ENCODE measurements around the gene CFL1. TPM values are rescaled to one million over a fixed set of nuclear protein-coding genes. Genes with fewer than 3 reads are reported as not detected.
A peak's percentile ranks its signal among the peaks of the same experiment; 100 is the strongest.

The CFL1 gene
- total RNA-seq, 1 donor from 2014 or later, result 1,155 TPM

DNA sequence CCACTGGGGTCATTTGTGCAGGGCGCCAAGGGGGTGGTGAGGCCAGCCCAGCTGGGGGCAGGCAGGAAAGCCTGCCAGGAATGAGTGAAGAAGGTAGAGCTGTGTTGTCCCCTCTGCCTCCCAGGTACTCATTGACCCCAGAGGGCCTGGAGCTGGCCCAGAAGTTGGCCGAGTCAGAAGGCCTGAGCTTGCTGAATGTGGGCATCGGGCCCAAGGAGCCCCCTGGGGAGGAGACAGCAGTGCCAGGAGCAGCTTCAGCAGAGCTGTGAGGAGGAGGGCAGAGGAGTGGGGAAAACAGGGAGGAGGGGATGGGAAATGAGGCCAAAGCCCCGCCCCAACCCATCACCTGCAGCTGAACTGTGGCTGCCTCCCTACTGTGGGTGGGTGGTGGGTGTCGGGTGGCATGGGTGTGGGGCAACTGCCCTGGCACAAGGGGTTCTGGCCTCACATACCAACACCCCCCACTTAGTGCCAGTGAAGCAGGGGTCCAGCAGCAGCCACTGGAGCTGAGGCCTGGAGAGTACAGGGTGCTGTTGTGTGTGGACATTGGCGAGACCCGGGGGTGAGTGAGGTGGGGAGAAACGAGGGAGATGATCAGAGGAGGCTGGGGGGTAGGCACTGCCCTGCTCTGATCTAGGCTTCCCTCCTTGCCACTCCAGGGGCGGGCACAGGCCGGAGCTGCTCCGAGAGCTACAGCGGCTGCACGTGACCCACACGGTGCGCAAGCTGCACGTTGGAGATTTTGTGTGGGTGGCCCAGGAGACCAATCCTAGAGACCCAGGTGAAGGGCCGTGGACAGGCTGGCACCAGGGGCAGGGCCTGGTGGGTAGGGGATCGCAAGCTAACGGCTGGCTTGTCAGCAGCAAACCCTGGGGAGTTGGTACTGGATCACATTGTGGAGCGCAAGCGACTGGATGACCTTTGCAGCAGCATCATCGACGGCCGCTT, 5.2 kb upstream of the CFL1 start:
- Mint-ChIP-seq H3K27ac (no peak overlapping the region), H3K36me3 (ENCODE audit: low read depth) (peaks cover 54% of the 10 kb centered on the region), H3K4me1 (ENCODE audit: low read depth) (peaks cover 18% of the 10 kb centered on the region), H3K4me3 (ENCODE audit: low read depth) (peak overlapping the region; percentile 94), H3K9me3 (no peaks in the 10 kb centered on the region), H3K27me3 (ENCODE audit: low read depth) (no peaks in the 10 kb centered on the region)
- no peak for DNase-seq (ENCODE audit: low spot score)
- intact Hi-C loops (cut with micrococcal nuclease), result no loop called here

DNA sequence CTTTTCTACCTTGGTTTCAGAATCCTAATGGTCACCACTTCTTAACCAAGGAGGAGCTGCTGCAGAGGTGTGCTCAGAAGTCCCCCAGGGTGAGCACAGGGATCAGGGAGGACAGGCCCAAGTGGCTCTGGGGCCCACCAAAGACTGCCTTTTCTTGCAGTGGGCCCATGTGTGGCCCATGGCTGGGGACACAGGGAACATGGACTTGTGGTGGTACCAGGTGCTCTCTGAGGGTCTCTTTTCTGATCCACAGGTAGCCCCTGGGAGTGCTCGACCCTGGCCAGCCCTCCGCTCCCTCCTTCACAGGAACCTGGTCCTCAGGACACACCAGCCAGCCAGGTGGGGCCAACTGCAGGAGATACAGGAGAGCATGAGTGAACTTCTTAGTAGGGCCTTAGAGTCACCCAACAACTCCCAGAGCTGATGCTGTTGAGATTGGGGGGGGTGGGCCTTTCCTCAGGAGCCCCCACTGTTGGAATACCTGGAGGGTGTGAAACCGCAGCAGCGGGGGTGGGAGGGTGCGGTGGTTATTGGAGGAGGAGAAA, 4.3 kb upstream of the CFL1 start:
- Mint-ChIP-seq H3K36me3 (ENCODE audit: low read depth) (peaks cover 47% of the 10 kb centered on the region), H3K27me3 (ENCODE audit: low read depth) (no peaks in the 10 kb centered on the region), H3K9me3 (no peaks in the 10 kb centered on the region), H3K4me1 (ENCODE audit: low read depth) (peaks cover 18% of the 10 kb centered on the region), H3K27ac (no peak overlapping the region), H3K4me3 (ENCODE audit: low read depth) (peak overlapping the region; percentile 94)
- intact Hi-C loops (cut with micrococcal nuclease), result no loop called here
- no peak for DNase-seq (ENCODE audit: low spot score)

DNA sequence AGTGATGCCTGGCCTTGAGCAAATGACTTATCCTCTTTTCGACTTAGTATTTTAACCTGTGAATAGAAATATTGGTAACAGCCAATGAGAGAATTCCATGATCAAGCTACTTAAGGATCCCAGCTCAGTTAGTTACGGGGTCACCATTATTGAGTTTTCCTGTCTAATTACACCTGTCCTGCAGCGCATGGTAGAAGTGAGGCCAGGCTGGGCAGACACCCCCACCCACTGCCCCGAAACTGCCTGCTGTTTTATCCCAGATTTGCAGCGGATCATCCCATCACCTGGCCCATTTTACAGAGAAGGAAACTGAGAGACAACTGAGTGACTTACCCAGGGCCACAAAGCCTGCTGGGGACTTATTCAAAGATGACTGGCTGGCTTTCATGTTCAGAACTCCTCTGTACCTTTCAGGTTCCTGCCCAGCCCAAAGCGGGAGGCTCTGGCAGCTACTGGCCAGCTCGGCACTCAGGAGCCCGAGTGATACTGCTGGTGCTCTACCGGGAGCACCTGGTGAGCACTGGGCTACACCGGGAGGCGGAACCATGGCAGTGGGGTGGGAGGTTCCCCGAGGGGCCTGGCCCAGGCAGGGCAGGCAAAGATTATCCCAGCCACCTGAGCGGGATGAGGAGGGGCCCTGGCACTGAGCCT, 3.7 kb upstream of the CFL1 start:
- Mint-ChIP-seq H3K27ac (peak overlapping the region; percentile 48), H3K4me1 (ENCODE audit: low read depth) (peaks cover 20% of the 10 kb centered on the region), H3K36me3 (ENCODE audit: low read depth) (peaks cover 48% of the 10 kb centered on the region), H3K27me3 (ENCODE audit: low read depth) (no peaks in the 10 kb centered on the region), H3K9me3 (no peaks in the 10 kb centered on the region), H3K4me3 (ENCODE audit: low read depth) (peak overlapping the region; percentile 94)
- intact Hi-C loops (cut with micrococcal nuclease), result no loop called here
- DNase-seq (ENCODE audit: low spot score), result no peak

DNA sequence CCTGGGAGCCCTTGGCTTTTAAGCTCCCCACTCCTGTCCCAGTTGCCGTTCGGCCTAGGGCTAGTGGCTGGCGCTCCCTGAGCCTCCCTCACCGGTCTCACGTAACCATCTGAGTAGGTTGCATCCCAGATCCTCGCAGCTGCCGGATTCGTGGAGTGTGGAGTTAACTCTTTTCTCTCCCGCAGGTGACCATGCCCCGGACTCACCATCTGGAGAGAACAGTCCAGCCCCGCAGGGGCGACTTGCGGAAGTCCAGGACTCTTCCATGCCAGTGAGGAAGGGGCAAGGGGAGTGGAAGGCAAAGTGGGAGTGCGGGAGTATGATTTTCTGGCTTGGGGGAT, 3.2 kb upstream of the CFL1 start:
- Mint-ChIP-seq H3K27me3 (ENCODE audit: low read depth) (no peaks in the 10 kb centered on the region), H3K27ac (peak overlapping the region; percentile 92), H3K4me3 (ENCODE audit: low read depth) (peak overlapping the region; percentile 94), H3K36me3 (ENCODE audit: low read depth) (peaks cover 53% of the 10 kb centered on the region), H3K9me3 (no peaks in the 10 kb centered on the region), H3K4me1 (ENCODE audit: low read depth) (peaks cover 25% of the 10 kb centered on the region)
- DNase-seq (ENCODE audit: low spot score), result no peak
- intact Hi-C loops (cut with micrococcal nuclease), result no loop called here

DNA sequence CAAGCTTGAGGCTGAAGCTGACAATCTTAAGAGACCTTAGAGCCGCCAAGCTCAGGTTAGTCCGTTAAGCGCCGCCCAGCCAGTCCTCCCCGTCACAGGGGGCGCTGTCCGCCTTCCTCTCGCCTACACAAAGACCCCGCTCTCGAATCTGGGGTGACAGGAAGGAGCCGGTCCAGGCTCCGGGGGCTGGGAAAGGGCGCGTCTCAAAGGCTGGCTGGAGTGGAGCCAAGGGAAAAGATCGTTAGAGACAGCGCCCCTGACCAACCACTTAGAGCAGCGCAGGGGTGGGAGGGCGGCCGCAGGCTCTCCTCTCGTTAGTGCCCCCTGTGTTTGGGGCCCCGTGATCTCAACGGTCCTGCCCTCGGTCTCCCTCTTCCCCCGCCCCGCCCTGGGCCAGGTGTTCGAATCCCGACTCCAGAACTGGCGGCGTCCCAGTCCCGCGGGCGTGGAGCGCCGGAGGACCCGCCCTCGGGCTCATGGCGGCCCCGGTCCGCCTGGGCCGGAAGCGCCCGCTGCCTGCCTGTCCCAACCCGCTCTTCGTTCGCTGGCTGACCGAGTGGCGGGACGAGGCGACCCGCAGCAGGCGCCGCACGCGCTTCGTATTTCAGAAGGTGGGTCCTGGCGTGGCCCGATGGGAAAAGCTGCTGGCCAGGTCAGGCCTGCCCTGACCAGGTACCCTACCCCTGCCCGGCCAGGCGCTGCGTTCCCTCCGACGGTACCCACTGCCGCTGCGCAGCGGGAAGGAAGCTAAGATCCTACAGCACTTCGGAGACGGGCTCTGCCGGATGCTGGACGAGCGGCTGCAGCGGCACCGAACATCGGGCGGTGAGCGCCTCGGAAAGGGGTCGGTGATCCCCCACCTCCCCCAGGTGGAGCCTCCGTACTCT, 2.5 kb upstream of the CFL1 start, which contains the start of gene MUS81:
Gene MUS81 (plus strand): TSS at position 156 of the 887 bp plus-strand sequence. CDS start 321 bp downstream, at position 477.
- DNase-seq (ENCODE audit: low spot score), result peak; percentile 94
- Mint-ChIP-seq H3K27ac (peak within 1 kb of the TSS; percentile 97), H3K36me3 (ENCODE audit: low read depth) (peaks cover 58% of the 10 kb centered on the region), H3K27me3 (ENCODE audit: low read depth) (no peaks in the 10 kb centered on the region), H3K4me3 (ENCODE audit: low read depth) (peak within 1 kb of the TSS; percentile 94), H3K4me1 (ENCODE audit: low read depth) (peaks cover 30% of the 10 kb centered on the region), H3K9me3 (no peaks in the 10 kb centered on the region)
- intact Hi-C loops (cut with micrococcal nuclease), result loop anchor here (1.0 kb wide), 2 partner anchors 129 to 192 kb away; partner anchors contain the start of gene SF3B2

DNA sequence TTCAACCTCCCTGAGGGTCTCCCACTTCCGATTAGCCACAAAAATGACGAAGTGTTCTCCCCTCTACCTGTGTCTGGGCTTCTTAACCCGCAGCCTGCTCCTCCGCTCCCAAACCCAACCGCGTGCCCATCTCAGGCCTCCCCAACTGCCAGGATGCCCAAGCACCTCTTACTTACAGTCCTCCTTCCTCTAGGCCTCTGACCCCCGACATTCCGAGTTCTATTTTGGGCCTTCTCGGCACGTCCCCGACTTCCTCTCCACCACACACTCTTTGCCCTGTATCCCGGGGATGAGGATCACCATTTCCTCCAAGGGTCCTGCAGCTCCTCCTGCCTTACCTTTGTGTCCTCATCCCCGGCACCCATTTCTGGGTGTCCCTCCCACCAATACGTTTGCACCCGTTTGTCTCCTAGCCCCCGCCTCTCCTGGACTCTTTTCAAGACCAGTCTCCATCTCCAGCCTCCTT, 1.9 kb upstream of the CFL1 start:
- H3K4me3 Mint-ChIP-seq (ENCODE audit: low read depth), result peak overlapping the region; percentile 94
- H3K27me3 Mint-ChIP-seq (ENCODE audit: low read depth), result no peaks in the 10 kb centered on the region
- H3K27ac Mint-ChIP-seq, result peak overlapping the region; percentile 97
- H3K9me3 Mint-ChIP-seq, result no peaks in the 10 kb centered on the region
- DNase-seq (ENCODE audit: low spot score), result no peak
- intact Hi-C loops (cut with micrococcal nuclease), result loop anchor here (1.0 to 10.0 kb wide), 9 partner anchors 13 to 775 kb away; partner anchors contain the start of genes BANF1, C11orf68, CDCA5 and DRAP1
- peaks cover 31% of the 10 kb centered on the region for H3K4me1 Mint-ChIP-seq (ENCODE audit: low read depth)
- peaks cover 58% of the 10 kb centered on the region for H3K36me3 Mint-ChIP-seq (ENCODE audit: low read depth)

DNA sequence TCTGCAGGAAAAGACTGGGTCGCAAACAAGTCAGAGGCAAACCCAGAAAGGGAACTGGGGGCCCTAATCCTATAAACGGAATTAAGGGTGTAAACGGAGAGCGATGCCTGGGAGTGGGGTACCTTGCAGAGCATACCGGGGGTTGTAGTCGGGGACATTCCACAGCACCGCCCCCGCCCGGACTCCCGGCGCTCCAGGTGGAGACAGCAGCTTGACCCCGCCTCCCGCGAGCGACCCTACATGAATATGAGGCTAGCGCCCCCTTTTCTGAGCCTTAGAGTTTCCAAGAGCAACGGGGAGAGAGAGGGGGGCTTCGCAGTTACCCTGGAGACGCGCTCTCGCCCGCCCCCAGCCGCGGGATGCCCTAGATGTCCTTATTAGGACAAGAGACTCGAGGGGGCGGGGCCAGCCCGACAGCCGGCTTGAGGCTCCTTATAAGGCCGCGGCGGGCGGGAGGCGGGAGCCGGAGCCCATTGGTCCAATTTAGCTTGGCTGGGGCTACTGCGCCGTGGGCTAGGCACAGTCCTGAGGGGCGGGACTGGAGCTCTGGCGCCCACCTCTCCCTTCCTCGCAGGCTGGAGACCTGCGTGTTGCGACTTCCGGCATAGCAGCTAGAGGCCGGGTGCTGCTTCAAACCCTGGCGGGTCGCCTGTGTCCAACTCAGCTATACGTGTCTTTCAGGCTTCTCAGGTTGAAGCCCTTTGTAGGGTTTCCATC, 1.3 kb upstream of the CFL1 start:
- peak; percentile 98 for DNase-seq (ENCODE audit: low spot score)
- H3K27me3 Mint-ChIP-seq (ENCODE audit: low read depth), result no peaks in the 10 kb centered on the region
- H3K36me3 Mint-ChIP-seq (ENCODE audit: low read depth), result peaks cover 61% of the 10 kb centered on the region
- peaks cover 34% of the 10 kb centered on the region for H3K4me1 Mint-ChIP-seq (ENCODE audit: low read depth)
- peak overlapping the region; percentile 94 for H3K4me3 Mint-ChIP-seq (ENCODE audit: low read depth)
- H3K27ac Mint-ChIP-seq, result peak overlapping the region; percentile 97
- intact Hi-C loops (cut with micrococcal nuclease), result loop anchor here (1.0 to 10.0 kb wide), 7 partner anchors 14 to 774 kb away; partner anchors contain the start of genes BANF1, C11orf68, CDCA5 and DRAP1
- no peaks in the 10 kb centered on the region for H3K9me3 Mint-ChIP-seq

DNA sequence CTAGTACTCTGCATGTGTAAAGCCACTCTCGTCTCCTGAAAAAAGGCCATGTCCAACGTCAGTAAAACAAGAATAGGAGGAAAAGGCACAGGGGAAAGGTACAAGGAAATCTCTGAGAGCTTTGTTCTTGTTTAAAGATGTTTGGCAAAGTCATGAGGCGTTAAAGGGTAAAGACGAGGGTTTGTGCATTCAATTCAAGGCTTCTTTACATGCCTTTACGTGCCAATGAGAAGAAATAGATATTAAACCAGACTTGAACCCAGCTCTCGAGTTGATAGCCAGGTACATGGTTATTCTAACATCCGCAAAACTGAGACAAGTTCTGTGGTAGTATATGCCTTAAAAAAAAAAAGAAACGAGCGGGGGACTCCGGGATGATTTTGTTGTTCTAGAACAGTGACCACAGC, 704 bp upstream of the CFL1 start:
- intact Hi-C loops (cut with micrococcal nuclease), result loop anchor here (1.0 to 10.0 kb wide), 8 partner anchors 15 to 774 kb away; partner anchors contain the start of genes BANF1, C11orf68, CCDC85B and CDCA5

DNA sequence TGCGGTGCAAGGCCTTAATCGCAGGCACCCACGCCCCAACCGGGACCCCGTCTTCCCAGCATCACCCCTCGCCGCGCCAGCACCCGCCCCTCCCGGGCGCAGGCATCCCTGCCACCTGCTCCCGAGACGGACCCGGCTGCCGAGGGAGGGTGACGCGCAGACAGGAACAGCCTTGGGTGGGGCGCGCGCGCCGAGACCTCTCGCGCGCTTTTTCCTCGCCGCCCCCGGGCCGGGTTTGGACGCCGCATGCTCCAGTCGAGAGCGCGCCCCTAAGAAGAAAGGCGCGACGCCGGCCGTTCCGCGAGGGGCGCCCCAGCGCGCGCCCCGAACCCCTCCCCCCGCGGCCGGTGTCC, 504 bp downstream of the CFL1 start:
- H3K4me3 Mint-ChIP-seq (ENCODE audit: low read depth), result peak overlapping the region; percentile 87
- H3K27me3 Mint-ChIP-seq (ENCODE audit: low read depth), result no peaks in the 10 kb centered on the region
- DNase-seq (ENCODE audit: low spot score), result peak; percentile 58
- H3K27ac Mint-ChIP-seq, result no peak overlapping the region
- no peaks in the 10 kb centered on the region for H3K9me3 Mint-ChIP-seq
- peaks cover 60% of the 10 kb centered on the region for H3K36me3 Mint-ChIP-seq (ENCODE audit: low read depth)
- intact Hi-C loops (cut with micrococcal nuclease), result loop anchor here (10.0 kb wide), 2 partner anchors 283 to 773 kb away; partner anchors contain the start of genes CDCA5, EHBP1L1, FAM89B and ZFPL1
- H3K4me1 Mint-ChIP-seq (ENCODE audit: low read depth), result peaks cover 31% of the 10 kb centered on the region

More for the DNA sequence above, 704 bp upstream of the CFL1 start:
- Mint-ChIP-seq H3K4me3 (ENCODE audit: low read depth) (peak overlapping the region; percentile 94), H3K4me1 (ENCODE audit: low read depth) (peaks cover 36% of the 10 kb centered on the region), H3K9me3 (no peaks in the 10 kb centered on the region), H3K27ac (peak overlapping the region; percentile 97), H3K36me3 (ENCODE audit: low read depth) (peaks cover 61% of the 10 kb centered on the region), H3K27me3 (ENCODE audit: low read depth) (no peaks in the 10 kb centered on the region)
- DNase-seq (ENCODE audit: low spot score), result no peak

DNA sequence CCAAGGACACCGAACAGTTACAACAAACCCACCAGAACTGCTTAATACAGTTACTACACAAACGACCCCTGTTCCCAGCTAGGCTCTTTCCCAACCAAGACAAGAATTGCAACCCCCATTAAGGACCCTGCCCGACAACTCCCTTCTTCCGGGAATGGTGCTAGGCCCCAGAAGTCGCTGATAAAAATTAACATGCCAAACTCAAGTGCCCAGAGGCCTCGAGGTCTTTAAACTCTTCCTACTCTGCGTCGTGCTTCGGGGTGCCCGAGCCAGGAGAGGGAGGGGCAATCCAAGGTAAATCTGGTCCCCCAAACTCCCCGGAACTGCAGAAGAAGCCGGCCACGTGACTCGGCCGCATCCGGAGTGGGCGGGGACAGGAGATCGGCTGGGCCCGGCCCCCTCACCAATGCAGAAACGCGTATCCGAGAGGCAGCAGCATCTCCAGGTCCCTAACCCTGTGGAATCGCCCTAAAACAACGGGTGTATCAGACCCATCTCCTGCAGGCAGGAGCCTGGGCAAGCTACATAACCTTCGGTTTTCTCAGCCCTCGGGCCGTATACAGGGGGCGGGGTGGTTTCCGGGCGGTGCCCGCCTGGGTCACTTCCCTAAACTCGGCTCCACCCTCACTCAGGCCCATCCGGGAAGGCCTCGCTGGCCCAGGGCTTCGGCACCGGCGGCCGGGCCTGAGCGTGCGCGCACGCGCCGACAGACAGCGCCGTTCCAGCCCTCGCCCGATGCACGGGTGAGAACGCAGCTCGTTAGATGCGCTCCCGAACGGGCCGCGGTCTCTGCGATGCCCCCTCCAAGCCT, 1.1 kb downstream of the CFL1 start:
- intact Hi-C loops (cut with micrococcal nuclease), result loop anchor here (10.0 kb wide), 2 partner anchors 282 to 772 kb away; partner anchors contain the start of genes CDCA5, EHBP1L1, FAM89B and ZFPL1
- H3K4me3 Mint-ChIP-seq (ENCODE audit: low read depth), result peak overlapping the region; percentile 87
- H3K4me1 Mint-ChIP-seq (ENCODE audit: low read depth), result peaks cover 29% of the 10 kb centered on the region
- peak; percentile 85 for DNase-seq (ENCODE audit: low spot score)
- peaks cover 60% of the 10 kb centered on the region for H3K36me3 Mint-ChIP-seq (ENCODE audit: low read depth)
- peak overlapping the region; percentile 81 for H3K27ac Mint-ChIP-seq
- no peaks in the 10 kb centered on the region for H3K27me3 Mint-ChIP-seq (ENCODE audit: low read depth)
- H3K9me3 Mint-ChIP-seq, result peaks cover 4% of the 10 kb centered on the region

Data from activated T-helper 2 cell treated with anti-CD3 and anti-CD28 coated beads, Interferon-gamma antibody, Interleukin-2, Interleukin-4, amounts not matched to agents 10 μg/mL and 5 μg/mL and 100 μg/mL, durations not matched to agents 14 hours and 24 hours and 36 hours (primary cell).